Fibroblast of lung (primary cell): ENCODE results near the gene STARD13. TPM values are rescaled to one million over a fixed set of nuclear protein-coding genes. Genes with fewer than 3 reads are reported as not detected.

Source experiments
- DNase-seq, 2 donors: peaks; one replicate each; pipeline versions ENCODE4 v3.0.0 to v3.0.0-alpha.2; 2010; ENCODE audit warnings: low read depth in 2 of 2
- H2AFZ ChIP-seq: 2 replicates; pipeline ENCODE4 v1.5.1; 2012; ENCODE audit warnings: low read length, control low read depth, inconsistent platforms
- H3K27ac ChIP-seq: 2 replicates; pipeline ENCODE4 v1.5.1; 2011; ENCODE audit warnings: low read length, control low read depth; ENCODE audit not compliant: insufficient read depth
- H3K27me3 ChIP-seq: 2 replicates; pipeline ENCODE4 v1.5.1; 2011; ENCODE audit warnings: mild to moderate bottlenecking, low read length; ENCODE audit not compliant: control insufficient read depth, insufficient read depth
- H3K36me3 ChIP-seq: 2 replicates; pipeline ENCODE4 v1.5.1; 2011; ENCODE audit warnings: low read length; ENCODE audit not compliant: control insufficient read depth, insufficient read depth
- H3K4me1 ChIP-seq: 2 replicates; pipeline ENCODE4 v1.5.1; 2011; ENCODE audit warnings: low read length; ENCODE audit not compliant: control insufficient read depth, insufficient read depth; ENCODE audit errors: extremely low read depth
- H3K4me2 ChIP-seq: 2 replicates; pipeline ENCODE4 v1.5.1; 2011; ENCODE audit warnings: low read length, control low read depth; ENCODE audit not compliant: insufficient read depth; ENCODE audit errors: extremely low read depth
- H3K4me3 ChIP-seq, 4 experiments: fragments of 200-600 bp in 1 of 4; sonication (generic) in 1 of 4; replicated peaks in 1 of 4; 2 replicates each; pipeline ENCODE4 v1.5.1; 2011 to 2016; ENCODE audit warnings: low read length in 4 of 4, low read depth in 3 of 4, mild to moderate bottlenecking in 3 of 4, control low read depth in 2 of 4, inconsistent platforms in 1 of 4, mixed read lengths in 1 of 4; ENCODE audit not compliant: insufficient read depth in 1 of 4; ENCODE audit errors: control extremely low read depth in 1 of 4
- H3K79me2 ChIP-seq: 2 replicates; pipeline ENCODE4 v1.5.1; 2012; ENCODE audit warnings: mild to moderate bottlenecking, low read length, inconsistent platforms; ENCODE audit not compliant: control insufficient read depth, insufficient read depth
- H3K9ac ChIP-seq: 2 replicates; pipeline ENCODE4 v1.5.1; 2011; ENCODE audit warnings: mild to moderate bottlenecking, low read length, control low read depth; ENCODE audit not compliant: insufficient read depth
- H3K9me3 ChIP-seq: 2 replicates; pipeline ENCODE4 v1.5.1; 2012; ENCODE audit warnings: low read depth, low read length; ENCODE audit not compliant: control insufficient read depth, insufficient read depth
- H4K20me1 ChIP-seq: 2 replicates; pipeline ENCODE4 v1.5.1; 2011; ENCODE audit warnings: low read length; ENCODE audit not compliant: control insufficient read depth, insufficient read depth; ENCODE audit errors: extremely low read depth
- EZH2 ChIP-seq: IDR thresholded peaks from 2 replicates; pipeline ENCODE4 v1.5.1; 2012; ENCODE audit warnings: low read length, control low read depth, mild to moderate bottlenecking; ENCODE audit errors: missing control alignments
- polyA plus RNA-seq, 2 donors: library from polyadenylated mRNA; depleted of rRNA in 1 of 2; stranded (reverse) in 1 of 2; unstranded in 1 of 2; fragments of >200 nt; gene quantifications; 2 replicates each; pipeline ENCODE4 v1.2.1, GENCODE V29; 2011 to 2012; ENCODE audit warnings: missing spikeins in 1 of 2
- total RNA-seq: library from RNA; depleted of rRNA; stranded (reverse); fragments of >200 nt; gene quantifications from 2 replicates; pipeline ENCODE4 v1.2.1, GENCODE V29; 2014
- TF ChIP-seq, protein P1 (sequence below), 2 donors: IDR thresholded peaks in 1 of 2; conservative IDR thresholded peaks in 1 of 2; 1 replicate in 1 of 2; 2 replicates in 1 of 2; pipeline ENCODE4 v1.5.1; 2011 to 2012; ENCODE audit warnings: low read length in 2 of 2, control low read depth in 1 of 2, inconsistent platforms in 1 of 2, low read depth in 1 of 2, mild to moderate bottlenecking in 1 of 2

The STARD13 gene
- total and polyA plus RNA-seq, 2 donors (not counting 1 experiment from before 2014, with no cell fraction given), result 25.2 to 44.6 TPM

DNA sequence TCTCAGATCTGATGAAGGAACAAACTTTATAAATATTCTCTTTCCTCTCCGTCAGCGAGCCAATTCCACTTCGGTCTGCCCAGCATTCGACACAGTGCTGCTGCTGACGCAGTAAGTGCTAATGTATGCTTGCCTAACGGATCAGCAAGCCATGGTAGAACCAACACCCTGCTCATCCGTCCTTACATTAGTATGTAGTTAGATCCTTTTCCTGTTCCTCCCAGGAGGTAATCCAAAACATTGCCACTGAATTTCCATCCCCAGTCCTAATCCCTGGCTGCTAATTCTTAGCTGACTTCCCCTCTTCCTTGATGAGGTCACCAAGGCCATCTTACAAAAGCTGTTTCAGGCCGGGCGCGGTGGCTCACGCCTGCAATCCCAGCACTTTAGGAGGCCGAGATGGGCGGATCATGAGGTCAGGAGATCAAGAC lies 88.0 kb downstream of the STARD13 start:
- no peaks in the 10 kb centered on the region for H4K20me1 ChIP-seq
- H3K36me3 ChIP-seq, result peaks cover 5% of the 10 kb centered on the region
- H3K9ac ChIP-seq, result no peak overlapping the region
- peak overlapping the region; percentile 81 for H3K27ac ChIP-seq
- peaks cover 21% of the 10 kb centered on the region for H3K4me1 ChIP-seq
- H3K27me3 ChIP-seq, result no peaks in the 10 kb centered on the region
- no peaks in the 10 kb centered on the region for H3K9me3 ChIP-seq
- no peak overlapping the region for H2AFZ ChIP-seq
- H3K4me2 ChIP-seq, result peak overlapping the region; percentile 25
- peaks cover 80% of the 10 kb centered on the region for H3K79me2 ChIP-seq
- DNase-seq, result peak in 1 of 2 donors; percentile 66
- TF ChIP-seq, protein P1, sequence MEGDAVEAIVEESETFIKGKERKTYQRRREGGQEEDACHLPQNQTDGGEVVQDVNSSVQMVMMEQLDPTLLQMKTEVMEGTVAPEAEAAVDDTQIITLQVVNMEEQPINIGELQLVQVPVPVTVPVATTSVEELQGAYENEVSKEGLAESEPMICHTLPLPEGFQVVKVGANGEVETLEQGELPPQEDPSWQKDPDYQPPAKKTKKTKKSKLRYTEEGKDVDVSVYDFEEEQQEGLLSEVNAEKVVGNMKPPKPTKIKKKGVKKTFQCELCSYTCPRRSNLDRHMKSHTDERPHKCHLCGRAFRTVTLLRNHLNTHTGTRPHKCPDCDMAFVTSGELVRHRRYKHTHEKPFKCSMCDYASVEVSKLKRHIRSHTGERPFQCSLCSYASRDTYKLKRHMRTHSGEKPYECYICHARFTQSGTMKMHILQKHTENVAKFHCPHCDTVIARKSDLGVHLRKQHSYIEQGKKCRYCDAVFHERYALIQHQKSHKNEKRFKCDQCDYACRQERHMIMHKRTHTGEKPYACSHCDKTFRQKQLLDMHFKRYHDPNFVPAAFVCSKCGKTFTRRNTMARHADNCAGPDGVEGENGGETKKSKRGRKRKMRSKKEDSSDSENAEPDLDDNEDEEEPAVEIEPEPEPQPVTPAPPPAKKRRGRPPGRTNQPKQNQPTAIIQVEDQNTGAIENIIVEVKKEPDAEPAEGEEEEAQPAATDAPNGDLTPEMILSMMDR (conservative IDR thresholded peaks at IDR 0.05 in 1 of 2, IDR thresholded peaks at IDR 0.05 in 1 of 2; ENCODE audit: low read depth in 1 of 2, low read length in 2 of 2), result no peak
- no peak for TF ChIP-seq EZH2
- no peak overlapping the region for H3K4me3 ChIP-seq

DNA sequence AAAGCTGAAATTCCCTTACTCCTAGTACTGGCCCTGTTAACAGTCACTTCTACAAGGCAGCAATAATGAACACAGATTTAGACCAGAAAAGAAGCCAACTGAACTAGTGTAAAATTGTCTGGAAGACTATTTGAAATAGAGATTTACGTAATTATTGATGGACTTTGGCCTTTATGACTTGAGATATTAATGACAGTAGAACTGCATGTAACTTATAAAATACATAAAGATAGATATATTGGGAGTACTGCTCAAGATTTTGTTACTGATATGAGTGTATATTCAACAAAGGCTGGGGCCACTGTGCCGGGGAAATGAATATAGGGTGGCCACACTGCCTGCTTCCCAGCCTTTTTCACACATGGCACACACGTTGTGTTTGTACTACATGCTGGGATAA lies 88.8 kb downstream of the STARD13 start:
- Histone ChIP-seq H3K36me3 (peaks cover 5% of the 10 kb centered on the region), H3K4me2 (no peak overlapping the region), H3K9ac (no peak overlapping the region), H3K79me2 (peaks cover 81% of the 10 kb centered on the region), H2AFZ (no peak overlapping the region), H3K4me1 (peaks cover 25% of the 10 kb centered on the region), H3K9me3 (no peaks in the 10 kb centered on the region), H3K4me3 (no peak overlapping the region), H3K27me3 (no peaks in the 10 kb centered on the region), H4K20me1 (no peaks in the 10 kb centered on the region), H3K27ac (peak overlapping the region; percentile 81)
- no peak for DNase-seq
- TF ChIP-seq EZH2, result no peak
- TF ChIP-seq, protein P1 (conservative IDR thresholded peaks at IDR 0.05 in 1 of 2, IDR thresholded peaks at IDR 0.05 in 1 of 2; ENCODE audit: low read depth in 1 of 2, low read length in 2 of 2), result no peak

DNA sequence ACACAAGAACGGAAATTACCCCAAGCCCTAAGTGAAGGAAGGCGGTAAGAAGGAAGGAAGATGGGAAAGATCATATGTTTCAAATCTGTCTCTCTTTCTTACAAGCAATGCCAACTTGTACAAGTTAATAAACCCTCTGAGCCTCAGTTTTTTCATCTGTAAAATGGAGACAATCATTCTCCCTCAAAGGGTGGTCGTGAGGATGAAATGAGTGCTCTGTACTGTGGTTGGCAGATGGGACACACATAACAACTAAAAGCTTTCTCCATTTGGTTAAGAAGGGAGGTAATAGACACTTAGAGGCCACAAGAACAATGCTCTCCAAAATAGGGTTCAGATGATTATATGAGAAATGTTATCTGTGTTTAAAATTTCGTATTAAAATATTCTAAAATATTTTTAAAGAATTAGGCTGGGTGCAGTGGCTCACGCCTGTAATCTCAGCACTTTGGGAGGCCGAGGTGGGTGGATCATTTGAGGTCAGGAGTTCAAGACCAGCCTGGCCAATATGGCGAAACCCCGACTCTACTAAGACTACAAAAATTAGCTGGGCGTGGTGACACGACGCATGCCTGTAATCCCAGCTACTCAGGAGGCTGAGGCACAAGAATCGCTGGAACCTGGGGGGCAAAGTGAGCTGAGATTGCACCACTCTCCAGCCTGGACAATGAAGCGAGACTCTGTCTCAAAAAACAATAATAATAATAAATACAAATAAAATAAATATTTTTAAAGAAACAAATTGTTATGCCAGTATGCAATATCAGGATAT lies 89.7 kb downstream of the STARD13 start:
- DNase-seq, result no peak
- H3K9ac ChIP-seq, result peak overlapping the region; percentile 37
- TF ChIP-seq, protein P1 (conservative IDR thresholded peaks at IDR 0.05 in 1 of 2, IDR thresholded peaks at IDR 0.05 in 1 of 2; ENCODE audit: low read depth in 1 of 2, low read length in 2 of 2), result no peak
- TF ChIP-seq EZH2, result no peak
- H4K20me1 ChIP-seq, result no peaks in the 10 kb centered on the region
- peaks cover 28% of the 10 kb centered on the region for H3K4me1 ChIP-seq
- no peaks in the 10 kb centered on the region for H3K9me3 ChIP-seq
- H2AFZ ChIP-seq, result no peak overlapping the region
- H3K79me2 ChIP-seq, result peaks cover 79% of the 10 kb centered on the region
- no peaks in the 10 kb centered on the region for H3K27me3 ChIP-seq
- H3K4me3 ChIP-seq, result peak overlapping the region in 1 of 4 experiments; percentile 35
- peaks cover 5% of the 10 kb centered on the region for H3K36me3 ChIP-seq
- no peak overlapping the region for H3K4me2 ChIP-seq
- peak overlapping the region; percentile 81 for H3K27ac ChIP-seq
